Measurements from ENCODE around the gene TSKS. TPM values are rescaled to one million over a fixed set of nuclear protein-coding genes. Genes with fewer than 3 reads are reported as not detected.

The TSKS gene
- total RNA-seq, 1 donor from 2014 or later = not detected

DNA sequence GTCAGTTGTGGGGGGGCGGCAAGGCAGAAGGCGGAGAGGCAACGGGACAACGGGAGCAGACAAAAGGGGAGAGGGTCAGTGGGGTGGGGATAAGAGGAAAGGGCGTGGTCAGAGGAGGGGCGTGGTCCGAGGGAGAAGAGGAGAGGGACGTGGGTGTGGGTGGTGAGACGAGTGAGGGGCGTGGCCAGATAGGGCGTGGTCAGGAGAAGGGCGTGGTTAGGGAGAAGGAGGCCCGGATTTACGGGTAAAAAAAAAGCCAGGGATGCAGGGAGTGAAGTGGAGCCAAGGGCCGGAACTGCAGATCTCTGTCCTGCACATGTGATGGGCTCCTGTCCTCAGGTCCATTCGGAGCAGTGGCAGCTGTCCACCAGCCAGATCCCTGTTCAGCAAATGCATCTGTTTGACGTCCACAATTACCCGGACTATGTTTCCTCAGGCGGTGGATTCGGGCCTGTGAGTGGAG is 50.7 kb downstream of the TSKS start:
- DNase-seq (ENCODE audit: low read depth) = no peak
- TF ChIP-seq, protein P1, sequence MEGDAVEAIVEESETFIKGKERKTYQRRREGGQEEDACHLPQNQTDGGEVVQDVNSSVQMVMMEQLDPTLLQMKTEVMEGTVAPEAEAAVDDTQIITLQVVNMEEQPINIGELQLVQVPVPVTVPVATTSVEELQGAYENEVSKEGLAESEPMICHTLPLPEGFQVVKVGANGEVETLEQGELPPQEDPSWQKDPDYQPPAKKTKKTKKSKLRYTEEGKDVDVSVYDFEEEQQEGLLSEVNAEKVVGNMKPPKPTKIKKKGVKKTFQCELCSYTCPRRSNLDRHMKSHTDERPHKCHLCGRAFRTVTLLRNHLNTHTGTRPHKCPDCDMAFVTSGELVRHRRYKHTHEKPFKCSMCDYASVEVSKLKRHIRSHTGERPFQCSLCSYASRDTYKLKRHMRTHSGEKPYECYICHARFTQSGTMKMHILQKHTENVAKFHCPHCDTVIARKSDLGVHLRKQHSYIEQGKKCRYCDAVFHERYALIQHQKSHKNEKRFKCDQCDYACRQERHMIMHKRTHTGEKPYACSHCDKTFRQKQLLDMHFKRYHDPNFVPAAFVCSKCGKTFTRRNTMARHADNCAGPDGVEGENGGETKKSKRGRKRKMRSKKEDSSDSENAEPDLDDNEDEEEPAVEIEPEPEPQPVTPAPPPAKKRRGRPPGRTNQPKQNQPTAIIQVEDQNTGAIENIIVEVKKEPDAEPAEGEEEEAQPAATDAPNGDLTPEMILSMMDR (conservative IDR thresholded peaks at IDR 0.05; ENCODE audit: low read depth, low read length) = no peak
- H3K4me3 ChIP-seq (ENCODE audit: low read depth, low read length) = no peak overlapping the region

DNA sequence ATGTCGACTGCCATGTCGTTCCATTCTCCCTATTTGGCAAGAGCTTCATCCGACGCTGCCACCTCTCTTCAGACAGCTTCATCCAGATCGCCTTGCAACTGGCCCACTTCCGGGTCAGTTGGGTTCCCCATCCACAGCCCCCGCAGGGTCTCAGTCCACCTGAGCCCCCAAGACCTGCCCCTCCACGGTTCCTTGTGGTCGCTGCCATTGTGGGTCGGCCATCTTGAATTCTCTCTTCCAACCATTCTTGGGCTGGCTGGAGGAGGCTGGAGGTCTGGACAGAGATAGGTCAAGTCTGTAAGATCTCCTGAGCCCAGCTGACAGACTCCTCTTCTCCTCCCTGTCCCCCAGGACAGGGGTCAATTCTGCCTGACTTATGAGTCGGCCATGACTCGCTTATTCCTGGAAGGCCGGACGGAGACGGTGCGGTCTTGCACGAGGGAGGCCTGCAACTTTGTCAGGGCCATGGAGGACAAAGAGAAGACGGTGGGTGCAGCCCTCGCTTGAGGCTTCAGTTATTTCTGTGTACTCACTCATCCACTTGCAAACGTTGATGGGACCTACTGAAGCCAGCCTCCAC is 52.6 kb downstream of the TSKS start:
- no peak overlapping the region for H3K4me3 ChIP-seq (ENCODE audit: low read depth, low read length)
- no peak for DNase-seq (ENCODE audit: low read depth)
- TF ChIP-seq, protein P1 (conservative IDR thresholded peaks at IDR 0.05; ENCODE audit: low read depth, low read length) = no peak

DNA sequence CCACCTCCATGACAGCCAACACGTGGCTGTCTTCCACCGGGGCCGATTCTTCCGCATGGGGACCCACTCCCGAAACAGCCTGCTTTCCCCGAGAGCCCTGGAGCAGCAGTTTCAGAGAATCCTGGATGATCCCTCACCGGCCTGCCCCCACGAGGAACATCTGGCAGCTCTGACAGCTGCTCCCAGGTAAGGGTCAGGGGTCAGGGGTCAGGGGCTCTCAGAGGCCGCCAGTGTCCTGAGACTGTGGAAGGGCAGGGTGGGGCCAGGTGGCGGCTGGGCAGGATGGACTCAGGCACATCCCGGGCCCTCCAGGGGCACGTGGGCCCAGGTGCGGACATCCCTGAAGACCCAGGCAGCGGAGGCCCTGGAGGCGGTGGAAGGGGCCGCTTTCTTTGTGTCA is 57.2 kb downstream of the TSKS start:
- H3K4me3 ChIP-seq (ENCODE audit: low read depth, low read length) = no peak overlapping the region
- TF ChIP-seq, protein P1 (conservative IDR thresholded peaks at IDR 0.05; ENCODE audit: low read depth, low read length) = no peak
- no peak for DNase-seq (ENCODE audit: low read depth)

DNA sequence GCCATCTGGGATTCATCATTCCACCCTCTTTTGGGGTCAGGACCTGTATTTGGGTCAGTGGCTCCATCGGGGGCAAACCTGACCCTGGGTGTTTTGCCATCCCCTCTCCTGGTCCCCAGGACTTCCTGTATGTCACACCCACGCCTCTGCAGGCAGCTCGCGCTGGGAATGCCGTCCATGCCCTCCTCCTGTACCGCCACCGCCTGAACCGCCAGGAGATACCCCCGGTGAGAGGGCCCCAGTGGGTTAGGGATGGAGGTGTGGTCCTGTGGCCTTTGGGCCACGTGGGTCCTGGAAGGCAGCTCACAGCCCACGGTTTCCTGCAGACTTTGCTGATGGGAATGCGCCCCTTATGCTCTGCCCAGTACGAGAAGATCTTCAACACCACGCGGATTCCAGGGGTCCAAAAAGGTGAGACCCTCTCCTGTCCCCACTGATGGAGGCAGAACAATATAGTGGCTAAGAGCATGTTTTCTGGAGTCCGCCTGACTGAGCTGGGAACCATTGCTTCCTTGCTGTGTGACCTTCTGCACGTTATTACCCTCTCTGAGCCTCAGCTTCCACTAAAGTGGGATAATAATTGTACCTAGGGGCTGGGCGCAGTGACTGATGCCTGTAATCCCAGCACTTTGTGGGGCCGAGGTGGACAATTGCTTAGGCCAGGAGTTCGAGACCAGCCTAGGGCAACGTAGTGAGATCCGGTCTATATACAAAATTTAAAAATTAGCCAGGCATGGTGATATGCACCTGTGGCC is 58.0 kb downstream of the TSKS start:
- TF ChIP-seq, protein P1 (conservative IDR thresholded peaks at IDR 0.05; ENCODE audit: low read depth, low read length) = no peak
- no peak overlapping the region for H3K4me3 ChIP-seq (ENCODE audit: low read depth, low read length)
- DNase-seq (ENCODE audit: low read depth) = no peak

DNA sequence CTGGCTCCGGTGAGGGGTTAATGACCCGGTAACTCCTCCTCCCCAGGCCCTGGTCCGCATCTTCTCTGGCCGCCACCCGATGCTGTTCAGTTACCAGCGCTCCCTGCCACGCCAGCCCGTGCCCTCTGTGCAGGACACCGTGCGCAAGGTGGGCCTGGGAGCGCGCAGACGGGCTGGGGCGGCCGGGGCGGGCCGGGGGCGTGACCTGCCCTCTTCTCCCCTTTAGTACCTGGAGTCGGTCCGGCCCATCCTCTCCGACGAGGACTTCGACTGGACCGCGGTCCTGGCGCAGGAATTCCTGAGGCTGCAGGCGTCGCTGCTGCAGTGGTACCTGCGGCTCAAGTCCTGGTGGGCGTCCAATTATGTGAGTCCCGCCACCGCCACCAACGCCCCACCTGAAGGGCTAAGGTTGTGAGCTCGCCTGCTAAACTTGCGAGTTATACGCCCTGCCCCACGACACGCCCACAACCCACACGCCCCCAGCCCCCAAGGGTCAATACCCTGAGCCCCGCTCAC is 61.8 kb downstream of the TSKS start:
- no peak overlapping the region for H3K4me3 ChIP-seq (ENCODE audit: low read depth, low read length)
- TF ChIP-seq, protein P1 (conservative IDR thresholded peaks at IDR 0.05; ENCODE audit: low read depth, low read length) = no peak
- no peak for DNase-seq (ENCODE audit: low read depth)

DNA sequence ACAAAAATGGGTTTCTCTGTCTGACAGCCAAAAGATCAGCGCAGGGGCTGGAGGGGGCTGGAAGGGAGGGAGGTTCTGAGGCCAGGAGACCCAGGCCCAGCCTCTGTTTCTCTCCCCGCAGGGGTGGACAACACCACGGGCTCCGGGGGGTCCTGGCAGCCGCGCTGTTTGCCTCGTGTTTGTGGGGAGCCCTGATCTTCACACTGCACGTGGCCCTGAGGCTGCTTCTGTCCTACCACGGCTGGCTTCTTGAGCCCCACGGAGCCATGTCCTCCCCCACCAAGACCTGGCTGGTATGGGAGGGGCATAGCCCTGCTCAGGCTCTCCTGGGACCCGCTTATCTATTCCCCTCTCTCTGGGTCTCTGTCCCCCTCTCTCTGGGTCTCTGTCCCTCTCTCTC is 62.5 kb downstream of the TSKS start:
- TF ChIP-seq, protein P1 (conservative IDR thresholded peaks at IDR 0.05; ENCODE audit: low read depth, low read length) = no peak
- DNase-seq (ENCODE audit: low read depth) = no peak
- no peak overlapping the region for H3K4me3 ChIP-seq (ENCODE audit: low read depth, low read length)

Measured in epithelial cell of proximal tubule (primary cell).